NCI-H2227 (cell line): Measurements from ENCODE around the gene CAPG.
"Not testable (repeated sequence)": the region's sequence is repeated elsewhere in the genome, so short reads cannot be mapped to it uniquely, and the experiment has no call there.

Source experiments
- DNase-seq: peaks from one replicate; lab custom pipeline; 2025; ENCODE audit not compliant: unreplicated experiment; lab: John Stamatoyannopoulos, UW

Gene CAPG

DNA sequence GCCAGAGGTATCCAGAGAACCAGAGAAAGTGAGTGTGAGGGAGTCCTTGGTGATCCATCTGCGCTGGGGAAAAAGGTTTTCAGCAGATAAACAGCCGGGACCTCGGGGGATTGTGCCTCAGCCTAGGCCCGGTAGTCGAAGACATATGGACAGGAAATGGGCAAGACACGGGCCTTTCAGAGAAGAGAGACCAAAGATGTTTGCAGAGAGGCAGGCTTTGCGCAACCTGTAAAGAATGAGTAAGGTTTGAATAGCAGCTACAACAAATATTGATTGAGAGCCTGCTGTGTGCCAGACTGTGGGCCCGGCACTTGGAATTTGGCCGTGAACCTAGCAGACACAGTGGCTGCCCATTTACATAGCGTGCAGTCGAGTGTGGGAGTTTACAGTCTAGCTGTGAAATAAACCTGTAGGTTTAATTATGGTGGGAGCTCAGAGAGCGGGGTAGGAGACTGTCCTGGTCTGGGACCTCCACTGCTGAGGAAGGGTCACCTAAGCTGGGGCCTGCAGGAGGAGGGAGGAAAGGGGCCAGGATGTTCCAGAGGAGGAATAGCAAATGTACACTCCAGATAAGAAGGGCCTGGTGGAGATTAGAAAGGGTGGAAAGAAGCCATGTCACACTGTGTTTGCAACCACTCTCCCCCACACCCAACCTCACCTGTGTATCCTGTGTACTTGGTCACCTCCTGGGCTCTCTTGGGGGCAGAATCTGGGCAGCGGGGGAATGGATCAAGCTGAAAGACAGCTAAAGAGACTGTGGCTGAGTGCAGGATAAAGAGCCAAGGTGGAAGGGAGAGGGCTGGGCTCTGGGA is 11.3 kb upstream of the CAPG start:
- DNase-seq: peak; percentile 49

DNA sequence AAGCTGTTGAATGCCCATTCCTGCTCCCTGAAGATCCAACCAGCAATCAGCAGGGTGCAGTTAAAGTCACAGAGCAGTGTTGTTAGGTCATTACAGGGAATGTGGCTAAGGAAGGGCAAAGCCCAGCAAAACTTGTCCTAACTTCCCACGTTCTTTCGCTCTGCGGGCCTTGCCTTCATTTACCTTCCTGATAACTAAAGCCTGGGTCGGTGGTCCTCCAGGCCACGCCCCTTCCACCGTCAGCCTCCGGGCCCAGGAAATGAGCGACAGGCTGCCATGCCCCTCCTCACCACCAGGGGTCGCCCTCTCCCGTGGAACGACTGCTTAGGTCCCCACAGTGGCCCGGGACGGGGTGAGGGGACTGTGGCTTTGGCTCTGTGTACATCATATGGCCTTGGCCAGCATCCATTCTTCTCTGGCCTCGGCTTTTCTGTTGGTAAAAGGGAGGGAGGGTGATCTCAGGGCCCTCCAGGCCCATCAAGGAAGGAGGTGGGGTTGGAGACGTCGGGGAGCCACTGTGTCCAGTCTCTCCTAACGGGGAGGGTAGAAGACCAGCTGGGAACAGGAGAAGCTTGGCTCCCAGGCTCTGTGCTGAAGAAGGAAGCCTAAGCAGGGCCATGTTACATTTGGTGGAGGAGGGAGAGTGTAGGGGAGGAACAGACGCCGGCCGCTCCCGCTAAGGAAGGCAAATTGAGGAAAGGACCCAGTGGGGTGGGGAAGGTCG is 10.5 kb upstream of the CAPG start:
- peak; percentile 93 for DNase-seq

DNA sequence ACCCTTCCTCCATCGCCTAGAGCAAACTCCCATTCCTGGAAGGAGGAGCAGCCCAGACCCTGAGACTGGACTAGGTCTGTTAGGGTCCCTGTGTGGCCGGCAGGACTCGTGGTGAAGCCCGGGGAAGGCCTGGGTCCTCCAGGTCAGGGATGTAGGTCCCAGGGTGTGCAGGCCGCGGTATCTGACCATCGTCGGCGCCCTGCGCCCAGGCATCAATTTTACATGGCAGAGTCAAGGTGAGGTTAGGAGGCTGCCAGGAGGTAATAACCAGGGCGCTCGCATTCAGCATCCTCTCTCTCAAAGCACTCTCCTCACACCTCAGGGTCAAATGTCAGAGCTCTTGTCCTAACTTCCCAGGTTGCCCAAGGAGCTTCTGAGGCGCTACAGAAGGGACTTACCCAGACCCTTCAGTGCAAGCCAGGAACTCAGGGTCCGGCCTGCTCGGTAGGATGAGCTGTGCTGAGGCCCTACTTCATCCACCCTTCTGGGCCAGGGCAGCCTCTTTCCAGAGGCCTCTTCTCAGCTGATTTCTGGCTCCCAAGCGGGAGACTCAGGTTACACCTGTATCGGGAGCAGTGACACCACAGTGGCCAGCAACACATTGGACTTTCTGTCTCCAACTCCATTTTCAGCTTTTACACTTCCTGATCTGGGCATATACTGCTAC is 9.0 kb upstream of the CAPG start:
- peak; percentile 37 for DNase-seq

DNA sequence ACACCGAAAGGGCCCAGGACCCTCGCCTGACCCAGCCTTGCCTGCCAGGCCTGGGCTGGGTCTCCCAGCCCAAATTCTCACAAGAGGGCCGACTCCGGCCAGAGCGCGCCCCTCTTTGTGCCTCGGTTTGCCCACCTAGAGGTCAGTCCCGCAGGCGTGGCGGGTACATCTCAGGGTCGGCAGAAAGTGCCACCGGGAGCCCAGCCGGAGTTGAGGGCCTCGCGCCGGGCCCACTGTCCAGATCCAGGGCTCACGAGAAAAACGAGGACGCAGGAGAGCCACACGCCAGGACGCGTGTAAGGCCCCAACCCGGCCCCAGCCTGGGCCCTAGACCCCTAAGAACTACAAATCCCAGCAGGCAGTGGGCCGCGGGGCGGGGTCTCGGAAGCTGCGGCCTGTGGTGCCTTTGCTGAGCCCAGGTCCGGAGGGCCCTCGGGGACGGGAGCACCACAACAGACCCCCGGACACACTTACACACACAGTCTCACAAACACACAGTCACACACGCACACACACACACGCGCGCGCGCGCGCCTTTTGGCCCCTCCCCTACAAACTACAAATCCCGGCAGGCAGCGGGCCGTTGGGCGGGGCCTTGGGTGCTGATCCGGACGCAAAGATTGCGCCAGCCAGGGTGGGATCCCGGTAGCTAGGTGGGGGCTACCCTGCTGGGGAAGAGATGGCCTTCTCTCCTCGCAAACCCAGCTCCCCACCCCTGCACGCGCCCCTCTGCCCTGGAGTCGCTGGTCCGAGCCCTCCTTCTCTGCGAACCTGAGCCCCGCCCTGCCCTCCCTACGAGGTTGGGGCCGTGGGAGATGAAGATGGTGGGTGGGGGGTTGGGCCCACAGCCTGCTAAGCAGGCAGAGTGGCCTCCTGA is 8.2 kb upstream of the CAPG start, which contains the start of gene SH2D6:
Gene SH2D6 (plus strand): TSS at position 583 of the 877 bp plus-strand sequence. CDS start 10,752 bp downstream, outside the sequence.
- DNase-seq: peak; percentile 94

DNA sequence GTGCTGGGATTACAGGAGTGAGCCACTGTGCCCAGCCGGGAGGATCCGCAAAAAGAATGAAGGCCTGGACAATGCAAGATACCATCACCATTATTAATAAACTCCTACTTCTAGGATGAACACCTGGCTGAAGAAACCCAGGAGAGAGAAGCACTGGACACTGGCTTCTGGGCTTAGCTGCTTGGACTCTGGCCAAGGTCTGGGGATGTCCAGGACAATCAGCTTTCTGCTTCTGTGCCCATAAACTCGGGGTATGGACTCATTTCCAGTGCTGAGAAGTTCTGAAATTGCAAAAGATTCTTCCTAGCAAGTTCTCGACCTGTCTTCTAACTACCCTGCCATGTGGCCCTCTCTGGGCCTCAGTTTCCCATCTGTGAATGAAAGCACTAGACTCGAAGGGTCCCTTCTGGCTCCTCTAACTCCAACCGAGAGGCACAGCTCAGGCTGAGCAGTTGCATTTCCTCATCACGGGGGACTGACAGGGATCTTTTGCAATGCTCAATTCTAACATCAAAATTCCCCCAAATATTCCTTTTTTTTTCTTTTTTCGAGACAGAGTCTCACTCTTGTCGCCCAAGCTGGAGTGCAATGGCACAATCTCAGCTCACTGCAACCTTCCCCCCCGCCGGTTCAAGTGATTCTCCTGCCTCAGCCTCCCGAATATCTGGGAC is 5.9 kb upstream of the CAPG start:
- no peak for DNase-seq

DNA sequence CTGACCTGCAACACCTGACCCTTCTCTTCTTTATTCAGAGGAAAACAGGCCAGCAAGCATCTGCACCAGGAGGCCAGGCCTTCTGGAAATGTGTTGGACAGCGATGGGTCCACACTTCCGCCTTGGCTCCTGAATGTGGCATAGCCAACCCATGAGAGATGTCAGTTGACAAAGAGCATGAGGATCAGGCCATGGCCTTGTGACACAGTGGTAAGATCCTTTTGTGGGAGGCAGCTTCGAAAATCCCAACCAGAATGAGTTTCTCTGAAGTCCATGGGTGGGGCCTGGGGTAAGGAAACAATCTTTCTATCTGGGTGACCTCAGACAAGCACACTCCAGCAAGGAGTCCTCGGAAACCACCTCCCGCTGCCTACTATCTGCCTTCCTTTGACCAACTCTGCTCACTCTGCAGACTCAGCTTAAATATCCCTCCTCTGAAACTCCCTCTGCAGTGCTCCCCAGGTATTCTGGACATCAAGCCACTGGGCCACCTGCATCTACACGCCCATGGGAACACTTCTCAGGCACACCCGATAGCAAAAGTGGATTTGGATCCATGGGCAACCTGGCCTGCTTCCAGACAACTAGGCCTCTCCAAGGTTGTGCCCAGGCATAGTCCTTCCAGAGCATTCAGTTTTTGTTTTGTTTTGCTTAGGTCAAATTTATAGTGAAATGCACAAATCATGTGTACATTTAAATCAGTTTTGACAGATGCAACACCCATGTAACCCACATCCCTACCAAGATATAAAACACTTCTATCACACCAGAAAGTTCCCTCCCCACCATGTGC is 4.8 kb upstream of the CAPG start:
- DNase-seq: no peak

DNA sequence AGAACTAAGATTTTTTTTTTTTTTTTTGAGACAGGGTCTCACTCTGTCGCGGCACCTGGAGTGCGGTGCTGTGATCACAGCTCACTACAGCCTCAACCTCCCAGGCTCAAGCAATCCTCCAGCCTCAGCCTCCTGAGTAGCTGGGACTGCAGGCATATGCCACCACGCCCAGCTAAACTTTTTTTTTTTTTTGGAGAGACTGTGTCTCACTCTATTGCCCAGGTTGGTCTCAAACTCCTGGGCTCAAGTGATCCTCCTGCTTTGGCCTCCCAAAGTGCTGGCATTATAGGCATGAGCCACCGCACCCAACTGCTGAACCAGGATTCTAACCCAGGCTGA is 4.2 kb upstream of the CAPG start:
- not testable (repeated sequence) for DNase-seq

DNA sequence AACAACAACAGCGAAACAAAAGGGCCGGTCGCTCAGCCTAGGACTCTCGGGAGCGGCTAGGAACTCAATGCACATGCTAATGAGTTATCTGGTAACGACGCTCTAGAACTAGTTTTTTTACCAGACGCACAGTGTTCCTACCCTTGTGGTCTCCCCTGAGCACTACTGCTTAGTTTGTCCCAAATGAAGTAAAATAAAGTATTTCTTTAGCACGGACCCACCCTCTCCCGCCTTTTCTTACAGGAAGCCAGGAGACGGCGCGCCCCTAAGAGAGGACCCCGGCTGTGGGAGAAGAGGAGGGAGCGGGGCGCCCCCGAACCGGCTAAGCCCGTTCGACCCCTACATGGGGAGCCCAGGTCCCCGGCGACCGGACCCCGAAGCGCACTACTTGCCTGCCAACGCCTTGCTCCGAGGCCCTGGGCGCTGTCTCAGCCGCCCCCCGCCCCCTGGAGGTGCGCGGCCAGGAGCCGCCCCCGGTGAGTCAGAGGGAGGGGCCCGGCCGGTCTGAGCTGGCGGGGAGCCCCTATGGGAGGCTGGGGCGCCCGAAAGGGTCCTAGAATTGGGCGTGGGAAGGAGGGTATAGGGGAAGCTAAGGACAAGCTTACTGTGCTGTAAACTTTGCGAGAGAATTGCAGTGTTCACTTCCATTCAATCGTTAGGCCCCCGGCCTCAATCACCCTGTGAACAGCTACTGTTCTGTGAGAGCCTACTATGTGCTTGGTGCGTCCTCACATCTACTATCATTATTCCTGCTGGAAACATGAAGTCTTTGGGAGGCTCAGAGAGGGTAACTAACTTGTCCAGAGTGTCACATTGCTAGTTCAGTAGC is 3.6 kb upstream of the CAPG start:
- peak; percentile 30 for DNase-seq

DNA sequence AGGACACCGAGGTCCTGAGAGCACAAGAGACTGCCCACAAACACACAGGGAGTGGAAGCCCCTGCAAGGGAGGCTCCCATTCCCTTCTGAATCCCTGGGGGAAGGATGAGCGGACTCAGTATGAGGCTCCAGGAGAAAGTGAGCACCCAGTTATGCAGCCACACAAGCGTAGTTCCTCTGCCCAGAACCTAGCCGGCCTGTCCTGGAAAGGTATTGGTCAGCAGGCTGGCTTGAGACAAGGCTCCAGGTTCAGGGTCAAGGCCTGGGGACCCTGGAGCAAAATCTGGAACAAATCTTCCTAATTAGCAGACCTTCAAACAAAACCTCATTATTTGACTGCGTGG is 1.2 kb upstream of the CAPG start:
- no peak for DNase-seq

DNA sequence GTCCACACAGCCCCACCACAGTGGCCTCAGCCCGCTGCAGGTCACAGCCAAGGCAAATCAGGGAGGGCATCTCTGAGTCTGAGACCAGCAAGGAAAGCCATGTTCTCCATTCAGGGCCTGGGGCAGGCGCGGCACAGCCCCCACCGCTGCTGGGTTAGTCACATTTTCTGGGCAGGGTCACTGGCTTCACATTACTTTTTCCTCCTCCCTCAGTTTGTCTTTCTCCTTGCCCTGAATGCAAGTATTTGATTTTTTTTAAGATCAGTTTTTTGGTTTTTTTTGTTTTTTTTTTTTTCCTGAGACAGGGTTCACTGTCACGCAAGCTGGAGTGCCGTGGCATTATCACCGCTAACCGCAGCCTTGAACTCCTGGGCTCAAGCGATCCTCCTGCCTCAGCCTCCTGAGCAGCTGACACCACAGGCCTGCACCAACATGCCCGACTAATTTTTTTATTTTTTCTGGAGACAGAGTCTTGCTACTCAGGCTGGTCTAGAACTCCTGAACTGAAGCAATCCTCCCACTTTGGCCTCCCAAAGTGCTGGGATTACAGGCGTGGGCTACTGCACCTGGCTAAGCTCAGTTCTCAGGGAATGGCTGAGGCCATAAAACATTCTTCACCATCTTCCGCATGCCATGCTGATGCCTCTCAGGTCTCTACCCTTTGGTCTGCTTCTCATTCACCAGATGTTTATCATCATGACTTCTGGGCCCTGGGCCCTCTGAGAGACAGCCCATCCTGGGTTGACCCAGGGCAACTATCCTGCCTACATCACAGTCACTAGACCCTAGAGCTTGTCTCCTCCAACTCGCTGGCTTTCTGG is 628 bp upstream of the CAPG start:
- DNase-seq: no peak

DNA sequence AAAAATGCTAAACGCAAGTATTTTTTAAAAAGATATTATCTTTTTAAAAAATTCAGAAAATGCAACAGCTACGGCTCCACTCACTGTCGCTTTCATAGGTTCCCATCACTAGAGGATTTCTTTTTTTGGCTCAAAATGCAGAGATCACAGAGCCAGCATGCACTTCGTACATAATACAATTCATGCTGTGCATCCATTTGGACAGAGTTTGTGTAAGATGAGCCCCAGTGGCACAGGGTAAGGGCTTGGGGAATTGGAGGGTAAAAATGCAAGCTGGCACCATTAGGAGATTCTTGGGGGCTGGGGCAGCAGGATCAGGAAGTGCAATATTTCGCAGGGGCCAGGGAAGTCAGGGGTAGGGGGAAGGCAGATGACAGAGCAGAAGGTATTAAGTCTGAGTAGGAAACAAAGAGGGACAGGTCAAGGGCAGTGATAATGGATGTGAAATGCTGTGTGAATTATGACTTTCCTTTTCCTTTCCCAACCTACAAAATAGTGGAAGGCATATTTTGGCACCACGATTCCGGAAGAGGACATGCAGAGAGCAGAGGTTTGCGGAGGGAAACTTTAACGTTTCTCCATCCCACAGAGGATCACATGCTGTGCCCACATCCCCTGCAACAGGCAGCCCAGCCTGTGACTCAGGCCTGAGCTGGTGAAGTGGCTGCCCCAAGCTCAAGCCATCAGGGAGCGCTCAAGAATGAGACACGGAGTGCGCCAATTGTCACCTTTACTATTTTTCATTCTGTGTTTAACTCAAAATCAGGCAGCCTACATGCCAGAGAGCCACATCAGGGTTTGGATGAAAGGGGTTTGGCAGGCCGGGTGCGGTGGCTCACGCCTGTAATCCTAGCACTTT is 4.7 kb downstream of the CAPG start:
- DNase-seq: no peak

DNA sequence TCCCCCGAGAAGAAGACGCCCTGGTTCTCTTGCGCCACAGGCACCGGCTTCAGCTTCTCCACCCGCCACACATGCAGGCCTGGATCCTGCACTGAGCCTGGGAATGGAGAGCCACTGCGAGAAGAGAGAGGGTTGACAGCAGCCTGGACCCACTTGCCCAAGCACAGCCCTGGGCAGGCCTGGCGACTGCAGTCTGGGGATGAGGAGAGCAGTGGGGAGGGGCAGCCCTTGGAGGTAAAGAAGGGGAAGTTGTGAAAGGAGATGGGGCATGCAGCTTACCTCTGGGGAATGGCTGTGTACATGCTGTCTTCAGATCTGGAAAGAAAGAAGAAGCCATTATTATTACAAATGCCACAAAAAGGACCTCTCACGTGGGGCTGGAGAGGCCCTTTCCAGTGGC is 8.3 kb downstream of the CAPG start:
- DNase-seq: no peak

DNA sequence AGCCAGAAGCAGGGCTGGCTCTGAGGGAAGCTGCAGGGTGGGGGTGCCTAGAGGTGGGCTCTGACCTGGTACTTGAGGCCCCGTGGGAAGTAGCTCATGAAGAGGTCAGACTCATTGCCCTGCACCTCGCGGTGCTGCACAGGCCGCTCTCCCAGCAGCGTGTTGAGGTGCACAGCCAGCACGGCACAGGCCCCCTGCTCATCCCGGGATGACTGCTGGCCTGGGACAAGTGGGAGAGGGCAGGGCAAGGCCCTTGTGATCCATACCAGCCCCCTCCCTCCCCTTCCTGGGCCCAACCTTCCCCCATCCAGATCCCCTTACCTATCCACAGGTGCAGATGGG is 8.7 kb downstream of the CAPG start:
- no peak for DNase-seq

DNA sequence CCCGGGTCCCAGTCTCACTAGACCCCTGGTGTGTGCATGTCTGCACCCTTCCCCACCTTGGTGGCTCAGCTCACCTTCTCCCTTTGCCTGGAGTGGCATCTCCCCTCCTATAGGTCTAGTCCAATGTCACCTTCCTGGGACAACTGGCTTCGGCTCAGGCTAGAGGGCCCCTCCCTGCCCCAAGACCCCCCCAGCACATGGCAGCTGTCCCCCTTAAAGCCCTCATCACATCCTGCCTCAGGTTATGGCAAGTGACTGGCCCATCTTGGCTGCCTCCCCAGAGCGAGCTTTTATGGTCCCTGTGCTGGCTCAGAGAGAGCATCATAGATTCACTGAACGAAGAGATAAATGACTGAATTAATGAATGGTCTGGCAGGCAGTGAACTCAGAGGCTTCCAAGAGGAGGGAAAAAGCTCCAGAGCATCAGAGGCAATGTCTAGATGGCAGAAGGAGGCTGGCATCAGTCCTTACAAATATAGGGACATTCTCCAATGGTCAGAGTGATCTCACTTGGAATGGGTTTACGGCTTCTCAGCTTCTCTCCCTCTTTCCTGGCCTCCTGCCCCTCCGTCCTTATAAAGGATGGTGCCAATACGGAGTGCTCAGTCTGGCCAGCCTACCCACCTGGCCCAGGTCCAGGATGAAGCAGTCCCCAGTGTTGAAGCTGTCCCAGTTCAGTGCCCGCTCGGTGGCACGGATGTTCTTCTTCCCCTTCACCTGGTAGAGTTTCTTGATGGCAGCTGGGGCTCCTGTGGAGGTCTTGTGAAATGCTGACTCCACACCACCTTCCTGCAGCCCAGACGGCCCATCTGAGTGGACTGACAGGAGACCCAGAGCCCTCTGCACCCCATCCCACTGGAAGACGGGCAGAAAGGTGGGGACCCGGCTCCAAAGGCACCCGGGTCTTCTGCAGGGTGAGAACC is 9.4 kb downstream of the CAPG start:
- DNase-seq: no peak

DNA sequence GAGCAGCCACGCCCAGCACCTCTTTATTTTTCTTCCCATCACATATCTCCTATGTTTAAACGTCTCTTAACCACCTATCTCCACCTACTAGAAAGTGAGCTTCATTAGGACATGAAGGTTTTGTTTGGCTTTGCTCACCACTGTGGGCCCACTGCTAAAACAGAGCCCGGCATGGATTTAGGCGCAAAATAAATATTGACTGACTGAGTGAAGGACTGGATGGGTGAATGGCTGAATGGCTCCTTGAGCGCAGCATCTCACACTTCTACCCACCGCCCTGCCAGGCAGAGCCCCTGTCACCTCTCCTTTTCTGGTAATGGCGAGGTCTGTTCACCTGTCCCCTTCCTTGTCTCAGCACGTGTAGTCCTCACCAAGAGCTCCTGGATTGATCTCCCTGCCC is 10.1 kb downstream of the CAPG start:
- DNase-seq: no peak

DNA sequence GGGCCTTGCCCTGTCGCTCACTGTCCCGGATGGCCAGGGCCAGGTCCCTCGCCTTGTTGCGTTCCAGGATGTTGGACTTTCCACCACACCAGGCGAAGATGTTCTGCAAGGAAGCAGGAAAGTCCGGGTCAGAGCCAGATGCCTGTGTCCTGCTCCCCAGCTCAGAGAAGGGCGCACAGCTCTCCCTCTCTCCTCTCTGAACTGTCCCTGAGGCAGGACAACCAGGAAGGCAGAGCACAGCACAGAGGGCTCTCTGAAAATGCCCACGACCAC is 11.0 kb downstream of the CAPG start:
- no peak for DNase-seq
